Stomach smooth muscle (tissue), 2 donors: ENCODE data around the gene RUNX2.
A peak's percentile ranks its signal among the peaks of the same experiment; 100 is the strongest.

ENCODE experiments used
- H3K27ac ChIP-seq: one replicate; pipeline ENCODE4 v1.7.0; 2013; ENCODE audit warnings: mild to moderate bottlenecking, low read length, inconsistent platforms
- H3K27me3 ChIP-seq, 2 donors: one replicate each; pipeline ENCODE4 v1.7.0; 2013; ENCODE audit warnings: low read length in 2 of 2; ENCODE audit not compliant: insufficient read depth in 2 of 2, control insufficient read depth in 1 of 2
- H3K36me3 ChIP-seq, 2 donors: one replicate each; pipeline ENCODE4 v1.7.0; 2013; ENCODE audit warnings: low read length in 2 of 2; ENCODE audit not compliant: control insufficient read depth in 2 of 2, insufficient read depth in 2 of 2
- H3K4me1 ChIP-seq: one replicate; pipeline ENCODE4 v1.7.0; 2013; ENCODE audit warnings: low read length; ENCODE audit not compliant: control insufficient read depth, insufficient read depth
- H3K4me3 ChIP-seq, 2 donors: one replicate each; pipeline ENCODE4 v1.7.0; 2013; ENCODE audit warnings: low read length in 2 of 2
- H3K9ac ChIP-seq, 2 donors: one replicate each; pipeline ENCODE4 v1.7.0; 2013; ENCODE audit warnings: low read length in 2 of 2, mild to moderate bottlenecking in 1 of 2
- H3K9me3 ChIP-seq, 2 donors: one replicate each; pipeline ENCODE4 v1.7.0; 2013; ENCODE audit warnings: low read length in 2 of 2; ENCODE audit not compliant: control insufficient read depth in 2 of 2
- donor health status: healthy.
- donor health status: Pancreatic carcinoma.

RUNX2 gene

GRCh38 chr6:45351667-45352066 lies 23.5 kb downstream of the RUNX2 start:
- no peaks in the 10 kb centered on the region for H3K36me3 ChIP-seq
- H3K27me3 ChIP-seq, result no peaks in the 10 kb centered on the region
- H3K27ac ChIP-seq, result no peak overlapping the region
- no peak overlapping the region for H3K9ac ChIP-seq
- no peaks in the 10 kb centered on the region for H3K4me1 ChIP-seq
- H3K4me3 ChIP-seq, result no peak overlapping the region
- no peaks in the 10 kb centered on the region for H3K9me3 ChIP-seq

DNA sequence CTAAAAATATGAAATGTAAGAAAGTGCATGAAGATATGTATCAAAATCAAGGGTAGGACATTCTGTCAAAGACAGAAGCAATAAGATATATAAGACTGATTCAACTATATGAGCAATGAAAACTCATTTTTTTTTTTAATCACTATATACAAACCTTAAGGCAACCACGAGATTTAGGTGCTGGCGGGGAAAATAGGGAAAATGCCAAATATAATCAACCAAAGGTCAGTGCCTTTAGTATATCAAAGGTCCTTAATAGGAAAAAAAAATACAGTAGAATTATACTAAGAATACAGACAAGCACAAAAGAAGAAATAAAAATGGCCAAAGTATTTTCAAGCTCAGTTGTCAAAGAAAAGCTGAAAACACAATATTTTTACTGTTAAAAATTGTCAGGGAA lies 25.5 kb downstream of the RUNX2 start:
- Histone ChIP-seq H3K9ac (no peak overlapping the region), H3K9me3 (no peaks in the 10 kb centered on the region), H3K27ac (no peak overlapping the region), H3K27me3 (no peaks in the 10 kb centered on the region), H3K4me1 (no peaks in the 10 kb centered on the region), H3K36me3 (no peaks in the 10 kb centered on the region), H3K4me3 (no peak overlapping the region)

DNA sequence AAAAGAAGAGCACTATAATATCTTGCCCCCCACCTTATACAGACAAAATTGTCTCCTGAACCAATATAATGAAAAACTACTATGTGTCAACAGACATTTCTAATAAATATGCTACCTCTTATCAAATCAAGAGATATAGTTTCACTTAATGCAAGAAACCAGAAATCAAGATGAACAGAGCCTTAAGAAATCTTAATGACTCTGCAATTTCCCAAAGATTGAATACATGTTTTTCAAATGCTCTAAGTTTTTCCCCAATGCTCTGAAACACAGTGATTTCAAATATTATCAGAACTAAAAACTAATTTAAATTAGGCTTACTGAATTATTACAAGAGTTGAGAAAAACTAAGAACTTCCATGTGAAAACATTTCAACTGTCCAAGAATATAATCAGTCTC lies 36.3 kb downstream of the RUNX2 start:
- Histone ChIP-seq H3K9me3 (no peaks in the 10 kb centered on the region), H3K27me3 (no peaks in the 10 kb centered on the region), H3K36me3 (no peaks in the 10 kb centered on the region), H3K4me1 (no peaks in the 10 kb centered on the region), H3K9ac (no peak overlapping the region), H3K27ac (no peak overlapping the region), H3K4me3 (no peak overlapping the region)

- Histone ChIP-seq H3K4me3 (no peak overlapping the region), H3K9me3 (no peaks in the 10 kb centered on the region), H3K4me1 (no peaks in the 10 kb centered on the region), H3K27ac (no peak overlapping the region), H3K36me3 (no peaks in the 10 kb centered on the region), H3K9ac (no peak overlapping the region), H3K27me3 (no peaks in the 10 kb centered on the region)
Measured at GRCh38 chr6:45365036-45365435, 36.9 kb downstream of the RUNX2 start.

GRCh38 chr6:45366534-45366933 lies 38.4 kb downstream of the RUNX2 start:
- no peaks in the 10 kb centered on the region for H3K36me3 ChIP-seq
- no peaks in the 10 kb centered on the region for H3K4me1 ChIP-seq

GRCh38 chr6:45367999-45368398 lies 39.9 kb downstream of the RUNX2 start:
- Histone ChIP-seq H3K4me3 (no peak overlapping the region), H3K27ac (no peak overlapping the region), H3K4me1 (no peaks in the 10 kb centered on the region), H3K9ac (no peak overlapping the region), H3K9me3 (no peaks in the 10 kb centered on the region), H3K36me3 (no peaks in the 10 kb centered on the region), H3K27me3 (no peaks in the 10 kb centered on the region)

More at GRCh38 chr6:45366534-45366933, 38.4 kb downstream of the RUNX2 start:
- no peak overlapping the region for H3K9ac ChIP-seq
- no peaks in the 10 kb centered on the region for H3K9me3 ChIP-seq
- no peaks in the 10 kb centered on the region for H3K27me3 ChIP-seq
- H3K27ac ChIP-seq, result no peak overlapping the region
- no peak overlapping the region for H3K4me3 ChIP-seq

GRCh38 chr6:45369870-45370269 lies 41.7 kb downstream of the RUNX2 start:
- no peak overlapping the region for H3K27ac ChIP-seq

GRCh38 chr6:45371924-45372573 lies 43.9 kb downstream of the RUNX2 start:
- no peak overlapping the region for H3K9ac ChIP-seq
- no peaks in the 10 kb centered on the region for H3K27me3 ChIP-seq
- no peaks in the 10 kb centered on the region for H3K9me3 ChIP-seq
- no peak overlapping the region for H3K27ac ChIP-seq
- H3K4me1 ChIP-seq, result peaks cover 2% of the 10 kb centered on the region
- no peaks in the 10 kb centered on the region for H3K36me3 ChIP-seq
- no peak overlapping the region for H3K4me3 ChIP-seq

More at GRCh38 chr6:45369870-45370269, 41.7 kb downstream of the RUNX2 start:
- Histone ChIP-seq H3K4me1 (no peaks in the 10 kb centered on the region), H3K27me3 (no peaks in the 10 kb centered on the region), H3K9ac (no peak overlapping the region), H3K9me3 (no peaks in the 10 kb centered on the region), H3K4me3 (no peak overlapping the region), H3K36me3 (no peaks in the 10 kb centered on the region)

GRCh38 chr6:45375449-45375848 lies 47.3 kb downstream of the RUNX2 start:
- H3K27ac ChIP-seq, result no peak overlapping the region
- no peaks in the 10 kb centered on the region for H3K27me3 ChIP-seq
- H3K9me3 ChIP-seq, result no peaks in the 10 kb centered on the region
- no peak overlapping the region for H3K9ac ChIP-seq
- H3K4me3 ChIP-seq, result no peak overlapping the region
- H3K36me3 ChIP-seq, result no peaks in the 10 kb centered on the region
- H3K4me1 ChIP-seq, result peaks cover 3% of the 10 kb centered on the region

DNA sequence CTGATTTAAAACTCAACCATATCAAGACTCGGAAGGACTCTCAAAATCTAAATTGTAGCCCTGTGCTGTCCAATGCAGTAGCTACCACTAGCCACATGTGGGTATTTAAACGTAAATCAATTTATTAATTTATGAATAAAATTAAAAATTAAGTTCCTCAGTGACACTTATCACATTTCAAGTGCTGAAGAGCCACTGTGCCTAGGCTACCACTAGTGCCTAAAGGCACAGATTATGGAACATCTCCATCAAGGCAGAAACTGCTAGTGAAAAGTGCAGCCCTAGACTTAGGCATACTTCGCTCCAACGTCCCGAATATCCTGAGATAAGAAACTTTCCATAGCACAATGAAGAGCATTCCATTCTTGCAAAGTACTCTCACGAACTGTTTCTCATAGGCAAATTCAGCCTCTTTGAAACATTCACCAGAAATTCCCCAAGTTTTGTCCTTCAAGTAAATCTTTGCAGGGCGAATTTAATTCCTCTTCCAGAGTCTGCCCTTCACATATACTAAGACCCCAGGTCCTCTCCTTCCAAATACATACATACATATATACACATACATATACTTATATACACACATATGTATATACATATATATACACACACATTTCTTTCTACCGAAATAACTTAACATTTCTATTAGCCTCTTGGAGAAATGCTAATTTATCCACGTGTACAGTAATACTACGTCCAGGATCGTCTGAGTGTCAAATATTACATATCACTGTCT lies 48.3 kb downstream of the RUNX2 start:
- no peaks in the 10 kb centered on the region for H3K27me3 ChIP-seq
- no peaks in the 10 kb centered on the region for H3K36me3 ChIP-seq
- peak overlapping the region; percentile 83 to 84 for H3K4me3 ChIP-seq
- peak overlapping the region; percentile 87 to 95 for H3K9ac ChIP-seq
- peak overlapping the region; percentile 92 for H3K27ac ChIP-seq
- no peaks in the 10 kb centered on the region for H3K9me3 ChIP-seq
- H3K4me1 ChIP-seq, result peaks cover 3% of the 10 kb centered on the region

DNA sequence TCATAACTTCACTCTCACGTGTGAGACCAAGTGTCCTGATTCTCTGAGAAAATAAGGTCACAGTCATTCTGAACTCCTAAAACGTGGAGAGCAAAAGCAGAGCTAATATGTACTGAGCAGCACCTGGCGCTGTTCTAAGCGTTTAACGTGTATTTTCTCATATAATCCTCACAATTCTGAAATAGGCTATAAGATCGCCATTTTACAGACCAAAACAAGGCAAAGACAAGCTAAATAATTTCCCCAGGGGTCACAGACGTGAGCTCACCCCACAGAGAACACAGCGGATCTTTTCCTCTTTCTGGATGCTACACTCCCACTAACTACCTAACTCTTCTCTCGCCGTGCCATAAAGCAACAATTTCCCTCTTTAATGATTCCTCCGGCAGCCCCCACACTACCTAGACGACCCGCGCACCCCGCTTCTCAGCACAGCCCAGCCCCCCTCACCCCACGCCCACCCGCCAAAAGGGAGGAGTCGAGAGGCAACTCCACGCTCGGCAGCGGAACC lies 49.0 kb downstream of the RUNX2 start:
- H3K27me3 ChIP-seq, result no peaks in the 10 kb centered on the region
- H3K9ac ChIP-seq, result peak overlapping the region; percentile 87 to 95
- H3K9me3 ChIP-seq, result no peaks in the 10 kb centered on the region

More for the DNA sequence above, 49.0 kb downstream of the RUNX2 start:
- Histone ChIP-seq H3K36me3 (no peaks in the 10 kb centered on the region), H3K4me1 (peaks cover 3% of the 10 kb centered on the region), H3K27ac (peak overlapping the region; percentile 92), H3K4me3 (peak overlapping the region; percentile 83 to 84)
